HG02759 (cell line): ENCODE data around the gene ABLIM1.

Experiments
- ATAC-seq: cut with Tn5 transposase; IDR thresholded peaks from one replicate; pipeline ENCODE4 v1.9.1; 2021; ENCODE audit warnings: mild to moderate bottlenecking, moderate library complexity; ENCODE audit not compliant: unreplicated experiment

ABLIM1 gene

GRCh38 chr10:114648368-114648767 lies 9.7 kb downstream of the ABLIM1 start:
- ATAC-seq, result no peak

- no peak for ATAC-seq
Observed at GRCh38 chr10:114647545-114648138, 10.4 kb downstream of the ABLIM1 start.

- no peak for ATAC-seq
Observed at GRCh38 chr10:114646426-114646825, 11.6 kb downstream of the ABLIM1 start.

GRCh38 chr10:114645706-114646105 lies 12.4 kb downstream of the ABLIM1 start:
- no peak for ATAC-seq

GRCh38 chr10:114643158-114643557 lies 14.9 kb downstream of the ABLIM1 start:
- ATAC-seq, result no peak

- ATAC-seq, result no peak
Observed at GRCh38 chr10:114642729-114643128, 15.3 kb downstream of the ABLIM1 start.

- peak; percentile 92 for ATAC-seq
Observed at GRCh38 chr10:114638821-114639625, 19.1 kb downstream of the ABLIM1 start.

GRCh38 chr10:114635797-114636550 lies 22.1 kb downstream of the ABLIM1 start:
- no peak for ATAC-seq

- ATAC-seq, result no peak
Observed at GRCh38 chr10:114635101-114635500, 23.0 kb downstream of the ABLIM1 start.

GRCh38 chr10:114634609-114634979 lies 23.5 kb downstream of the ABLIM1 start:
- ATAC-seq, result no peak

- ATAC-seq, result peak; percentile 47
Observed at GRCh38 chr10:114632869-114633715, 25.0 kb downstream of the ABLIM1 start.

GRCh38 chr10:114631666-114632417 lies 26.2 kb downstream of the ABLIM1 start:
- peak; percentile 71 for ATAC-seq

GRCh38 chr10:114631090-114631665 lies 26.9 kb downstream of the ABLIM1 start:
- peak; percentile 0 for ATAC-seq

- ATAC-seq, result no peak
Observed at GRCh38 chr10:114629824-114630730, 28.0 kb downstream of the ABLIM1 start.

- no peak for ATAC-seq
Observed at GRCh38 chr10:114629083-114629823, 28.8 kb downstream of the ABLIM1 start.

GRCh38 chr10:114628106-114628505 lies 30.0 kb downstream of the ABLIM1 start:
- no peak for ATAC-seq

- no peak for ATAC-seq
Observed at GRCh38 chr10:114626841-114627240, 31.2 kb downstream of the ABLIM1 start.
